Epithelial cell of alveolus of lung (primary cell): ENCODE results near the gene ITM2A. TPM values are rescaled to one million over a fixed set of nuclear protein-coding genes. Genes with fewer than 3 reads are reported as not detected.

ENCODE experiments used
- total RNA-seq: library from RNA; depleted of rRNA; stranded (reverse); fragments of >200 nt; gene quantifications from 2 replicates; pipeline ENCODE4 v1.2.1, GENCODE V29; 2015

ITM2A gene
- total RNA-seq = 0.32 and 0.91 TPM in 2 replicates

GRCh38 chrX:79366873-79367749 lies at the start of gene ITM2A:
Gene ITM2A, minus strand, starts transcription at chrX:79367334. Its CDS starts 119 bp downstream, at chrX:79367215.

Other genes starting within 250 kb of the ITM2A start
- not detected in 2 replicates for gene GPR174, start 222.6 kb downstream of the ITM2A start, total RNA-seq